Measurements from ENCODE around the gene VSIR. TPM values are rescaled to one million over a fixed set of nuclear protein-coding genes. Genes with fewer than 3 reads are reported as not detected.
A peak's percentile ranks its signal among the peaks of the same experiment; 100 is the strongest.

Gene VSIR
- total and polyA plus RNA-seq, 9 donors: 19.9 to 94.1 (median 57.2) TPM

DNA sequence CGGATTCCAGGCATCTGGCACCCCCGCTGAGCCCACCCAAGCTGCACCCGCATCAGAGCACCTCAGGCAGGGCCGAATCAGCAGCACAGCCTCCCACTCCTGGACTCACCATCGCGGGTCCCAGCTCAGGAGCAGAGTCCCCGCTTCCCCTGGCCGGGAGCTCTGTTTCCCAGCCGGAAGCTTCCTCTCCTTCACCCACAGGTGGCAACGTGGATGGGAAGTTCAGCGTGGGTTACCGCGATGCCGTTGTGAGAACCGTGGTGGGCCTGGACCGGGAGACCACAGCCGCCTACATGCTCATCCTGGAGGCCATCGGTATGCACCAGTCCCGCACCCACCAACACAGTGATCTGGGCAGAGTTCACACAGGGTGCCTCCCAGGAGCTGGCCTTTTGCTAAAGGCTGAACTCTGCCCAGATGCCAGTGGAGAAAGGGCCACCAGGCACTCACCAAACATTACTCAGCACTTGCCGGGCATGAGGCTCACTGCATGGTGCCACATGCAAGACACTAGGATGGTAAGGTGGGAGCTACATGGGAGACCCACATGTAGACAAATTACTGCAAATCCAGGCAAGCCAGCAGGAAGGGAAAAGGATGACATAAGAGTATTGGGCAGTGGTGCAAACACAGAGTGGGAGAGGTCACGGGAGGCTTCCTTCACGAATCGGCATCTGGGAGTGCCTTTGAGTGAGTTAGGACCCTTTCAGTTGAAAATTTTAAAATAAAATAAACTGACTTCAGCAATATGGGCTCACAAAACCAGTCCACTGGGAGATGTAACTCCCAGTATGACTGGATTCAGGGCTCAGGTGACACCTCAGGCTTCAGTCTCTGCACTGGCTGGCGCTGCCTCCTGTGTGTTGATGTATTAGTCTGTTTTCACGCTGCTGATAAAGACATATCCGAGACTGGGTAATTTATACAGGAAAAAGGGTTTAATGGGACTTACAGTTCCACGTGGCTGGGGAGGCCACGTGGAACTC, 64.1 kb downstream of the VSIR start:
- no peaks in the 10 kb centered on the region for H3K36me3 ChIP-seq
- H3K4me3 ChIP-seq: no peak overlapping the region
- H3K27me3 ChIP-seq: no peaks in the 10 kb centered on the region
- no peak overlapping the region for H3K27ac ChIP-seq
- TF ChIP-seq, protein P1, sequence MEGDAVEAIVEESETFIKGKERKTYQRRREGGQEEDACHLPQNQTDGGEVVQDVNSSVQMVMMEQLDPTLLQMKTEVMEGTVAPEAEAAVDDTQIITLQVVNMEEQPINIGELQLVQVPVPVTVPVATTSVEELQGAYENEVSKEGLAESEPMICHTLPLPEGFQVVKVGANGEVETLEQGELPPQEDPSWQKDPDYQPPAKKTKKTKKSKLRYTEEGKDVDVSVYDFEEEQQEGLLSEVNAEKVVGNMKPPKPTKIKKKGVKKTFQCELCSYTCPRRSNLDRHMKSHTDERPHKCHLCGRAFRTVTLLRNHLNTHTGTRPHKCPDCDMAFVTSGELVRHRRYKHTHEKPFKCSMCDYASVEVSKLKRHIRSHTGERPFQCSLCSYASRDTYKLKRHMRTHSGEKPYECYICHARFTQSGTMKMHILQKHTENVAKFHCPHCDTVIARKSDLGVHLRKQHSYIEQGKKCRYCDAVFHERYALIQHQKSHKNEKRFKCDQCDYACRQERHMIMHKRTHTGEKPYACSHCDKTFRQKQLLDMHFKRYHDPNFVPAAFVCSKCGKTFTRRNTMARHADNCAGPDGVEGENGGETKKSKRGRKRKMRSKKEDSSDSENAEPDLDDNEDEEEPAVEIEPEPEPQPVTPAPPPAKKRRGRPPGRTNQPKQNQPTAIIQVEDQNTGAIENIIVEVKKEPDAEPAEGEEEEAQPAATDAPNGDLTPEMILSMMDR (IDR thresholded peaks at IDR 0.05): no peak
- TF ChIP-seq EP300 (IDR thresholded peaks at IDR 0.05) (no peak), POLR2A (IDR thresholded peaks at IDR 0.05) (no peak)
- peaks cover 12% of the 10 kb centered on the region for H3K4me1 ChIP-seq (ENCODE audit: insufficient read depth)
- 67 to 74% (median 72%) methylated on average over 25 to 28 of the region's 28 CpGs for WGBS, 3 donors
- H3K9me3 ChIP-seq: no peaks in the 10 kb centered on the region
- no peak for DNase-seq
- intact Hi-C loops (cut with DNase I): loop anchor here (2.0 to 10.0 kb wide), 5 partner anchors 312 to 397 kb away; partner anchors contain the start of genes CDH23 (in 1 of the 4) and SLC29A3 (in 1 of the 4)

DNA sequence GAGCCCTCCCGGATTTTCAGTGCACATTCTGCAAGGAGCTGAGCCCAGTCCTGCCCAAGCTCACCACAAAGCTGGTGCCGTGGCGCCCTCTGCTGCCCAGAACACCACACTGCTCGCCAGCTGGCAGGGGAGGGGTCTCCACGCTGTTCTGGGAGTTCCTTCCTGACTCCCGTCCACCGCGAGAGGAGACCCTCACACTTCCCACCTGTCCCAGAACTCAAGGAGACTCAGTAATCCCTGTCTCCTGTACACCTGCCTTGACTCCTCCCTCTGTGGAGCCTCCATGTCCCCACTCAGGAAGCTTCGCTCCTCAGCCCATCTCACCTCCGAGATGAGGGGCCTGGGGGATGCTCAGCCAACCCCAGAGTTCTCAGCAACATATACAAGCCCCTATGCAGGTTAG, 65.0 kb downstream of the VSIR start:
- TF ChIP-seq EP300 (IDR thresholded peaks at IDR 0.05) (no peak), POLR2A (IDR thresholded peaks at IDR 0.05) (no peak)
- TF ChIP-seq, protein P1 (IDR thresholded peaks at IDR 0.05): peak; percentile 65 to 87 (median 67)
- Histone ChIP-seq H3K4me1 (ENCODE audit: insufficient read depth) (peaks cover 6% of the 10 kb centered on the region), H3K36me3 (no peaks in the 10 kb centered on the region), H3K27me3 (no peaks in the 10 kb centered on the region), H3K4me3 (no peak overlapping the region), H3K9me3 (no peaks in the 10 kb centered on the region), H3K27ac (no peak overlapping the region)
- intact Hi-C loops (cut with DNase I): loop anchor here (2.0 to 10.0 kb wide), 5 partner anchors 311 to 396 kb away; partner anchors contain the start of genes CDH23 (in 1 of the 4) and SLC29A3 (in 1 of the 4)
- DNase-seq: peak; percentile 48 to 83 (median 74)
- WGBS, 3 donors: 16 to 18% (median 16%) methylated on average over 10 of the region's 10 CpGs

DNA sequence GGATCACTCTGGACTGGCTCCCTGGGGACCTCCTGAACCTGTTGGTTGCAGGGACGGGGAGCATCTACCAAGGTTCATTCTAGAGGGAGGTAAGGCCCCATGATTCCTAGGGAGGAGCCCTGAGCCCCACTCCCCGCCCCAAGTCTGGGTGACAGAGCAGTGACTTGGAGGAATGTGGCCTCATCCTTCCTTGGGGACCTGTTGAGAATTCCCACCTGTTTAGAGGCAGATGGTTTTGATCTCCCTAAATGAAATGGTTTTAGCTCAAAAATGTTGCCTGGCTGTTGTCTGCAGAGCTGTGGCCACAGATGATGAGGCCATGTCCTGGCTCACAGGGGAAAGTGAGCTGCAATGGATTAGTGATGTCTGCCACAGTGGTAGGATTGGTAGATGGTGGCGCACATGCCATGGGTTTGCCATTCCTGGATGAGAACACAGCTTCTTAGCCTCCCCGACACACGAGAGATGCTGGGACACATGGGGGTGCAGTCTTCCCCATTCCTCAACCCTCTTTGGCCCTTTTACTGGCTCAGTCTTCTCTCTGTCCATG, 66.0 kb downstream of the VSIR start:
- TF ChIP-seq, protein P1 (IDR thresholded peaks at IDR 0.05): no peak
- TF ChIP-seq EP300 (IDR thresholded peaks at IDR 0.05) (no peak), POLR2A (IDR thresholded peaks at IDR 0.05) (no peak)

More for the DNA sequence above, 66.0 kb downstream of the VSIR start:
- Histone ChIP-seq H3K27me3 (no peaks in the 10 kb centered on the region), H3K9me3 (no peaks in the 10 kb centered on the region), H3K4me3 (no peak overlapping the region), H3K4me1 (ENCODE audit: insufficient read depth) (peaks cover under 1% of the 10 kb centered on the region), H3K27ac (no peak overlapping the region), H3K36me3 (no peaks in the 10 kb centered on the region)
- intact Hi-C loops (cut with DNase I): loop anchor here (5.0 to 10.0 kb wide), 4 partner anchors 310 to 395 kb away; partner anchors contain the start of genes CDH23 (in 1 of the 4) and SLC29A3 (in 1 of the 4)
- DNase-seq: no peak
- WGBS, 3 donors: 95 to 99% (median 95%) methylated on average over 5 of the region's 5 CpGs
